Neural cell (in vitro differentiated cells): ENCODE data around the gene RBM39.

Source experiments
- CTCF ChIP-seq: fragments of 450-650 bp; IDR thresholded peaks from 2 replicates; pipeline ENCODE4 v1.5.1; 2014; ENCODE audit warnings: antibody characterized with exemption, mild to moderate bottlenecking, moderate library complexity; ENCODE audit not compliant: poor library complexity, severe bottlenecking
- EP300 ChIP-seq: fragments of 450-650 bp; conservative IDR thresholded peaks from 2 replicates; pipeline ENCODE4 v1.6.1; 2014; ENCODE audit warnings: antibody characterized with exemption, mild to moderate bottlenecking, moderate library complexity; ENCODE audit not compliant: poor library complexity, severe bottlenecking
- EZH2 ChIP-seq: fragments of 200-600, 300-800 bp; shearing (Covaris generic), sonication (generic); IDR thresholded peaks from 2 replicates; pipeline ENCODE4 v1.6.1; 2014; ENCODE audit warnings: antibody characterized with exemption, low read length, borderline replicate concordance, mild to moderate bottlenecking; ENCODE audit not compliant: insufficient read depth, poor library complexity, severe bottlenecking
- POLR2AphosphoS5 ChIP-seq: IDR thresholded peaks from 2 replicates; pipeline ENCODE4 v1.6.1; 2012
- REST ChIP-seq: IDR thresholded peaks from 2 replicates; pipeline ENCODE4 v1.6.1; 2012; ENCODE audit warnings: borderline replicate concordance

GRCh38 chr20:35739294-35740163, 2.5 kb downstream of the RBM39 start:
- TF ChIP-seq CTCF = peak; percentile 52
- no peak for TF ChIP-seq EZH2
- no peak for TF ChIP-seq REST
- no peak for TF ChIP-seq POLR2AphosphoS5
- no peak for TF ChIP-seq EP300
